Body of pancreas (tissue), 4 donors: ENCODE results near the gene CCR9. TPM values are rescaled to one million over a fixed set of nuclear protein-coding genes. Genes with fewer than 3 reads are reported as not detected.
A peak's percentile ranks its signal among the peaks of the same experiment; 100 is the strongest.

Experiments used
- ATAC-seq: fragments of 150-250 bp; one replicate; pipeline ENCODE4 v1.9.1; 2016
- DNase-seq, 4 donors: peaks; one replicate each; pipeline ENCODE4 v3.0.0-alpha.2; 2019
- H3K27ac ChIP-seq, 4 donors: fragments of 200-600 bp; sonication (generic); 1 replicate in 3 of 4; 2 replicates in 1 of 4; pipeline versions ENCODE4 v1.5.1 to v1.6.1; 2016 to 2019; ENCODE audit warnings: mild to moderate bottlenecking in 1 of 4, mixed read lengths in 1 of 4, moderate library complexity in 1 of 4
- H3K27me3 ChIP-seq, 2 donors: fragments of 200-600 bp; sonication (generic); one replicate each; pipeline ENCODE4 v1.6.0; 2016; ENCODE audit warnings: mild to moderate bottlenecking in 1 of 2
- H3K36me3 ChIP-seq, 2 donors: fragments of 200-600 bp; sonication (generic); replicated peaks in 1 of 2; 2 replicates each; pipeline ENCODE4 v1.5.1; 2016; ENCODE audit warnings: low read depth in 2 of 2; ENCODE audit not compliant: insufficient read depth in 1 of 2
- H3K4me1 ChIP-seq: fragments of 200-600 bp; sonication (generic); one replicate; pipeline ENCODE4 v1.6.0; 2016
- H3K4me3 ChIP-seq, 2 donors: fragments of 200-600 bp; sonication (generic); 1 replicate in 1 of 2; 2 replicates in 1 of 2; pipeline ENCODE4 v1.5.1; 2016 to 2019
- H3K9me3 ChIP-seq, 3 donors: fragments of 200-600 bp; sonication (generic); 1 replicate in 2 of 3; 2 replicates in 1 of 3; pipeline ENCODE4 v1.5.1; 2016
- CTCF ChIP-seq, 7 experiments: fragments of 450-650 bp in 4 of 7; fragments of 200-600 bp in 3 of 7; sonication (generic) in 3 of 7; IDR thresholded peaks; one replicate each; pipeline ENCODE4 v1.5.1; 2016 to 2019; ENCODE audit warnings: antibody characterized with exemption in 7 of 7
- POLR2A ChIP-seq, 3 donors: fragments of 450-650 bp; IDR thresholded peaks; one replicate each; pipeline ENCODE4 v1.6.1; 2016; ENCODE audit warnings: antibody characterized with exemption in 3 of 3, mild to moderate bottlenecking in 2 of 3
- WGBS, 2 donors: methylation state at CpG; one replicate each; pipeline ENCODE4 v1.1.5; 2017; 5-methylcytosine and 5-hydroxymethylcytosine counted together
- intact Hi-C: fragments of 100-400 bp; cut with DNase I; formaldehyde crosslinking; loops from one replicate; pipeline ENCODE4 v1.15.1; 2023
- small RNA-seq: library from RNA; depleted of rRNA; stranded (forward); fragments of <200 nt; gene quantifications from one replicate; pipeline ENCODE3, GENCODE V24; 2016
- total RNA-seq, 2 donors: library from RNA; depleted of rRNA; stranded (reverse); fragments of >200 nt; gene quantifications; one replicate each; pipeline ENCODE4 v1.1.0, GENCODE V29; 2016

CCR9 gene
- total RNA-seq, 2 donors from 2014 or later: not detected

GRCh38 chr3:45950686-45951600 is 64.6 kb downstream of the CCR9 start:
- intact Hi-C loops: no loop called here
- ATAC-seq: no peak
- no peak for TF ChIP-seq CTCF (IDR thresholded peaks at IDR 0.05)
- TF ChIP-seq POLR2A (IDR thresholded peaks at IDR 0.05): no peak

GRCh38 chr3:45951946-45952345 is 65.6 kb downstream of the CCR9 start:
- 81 to 86% methylated on average over 6 of the region's 6 CpGs for WGBS, 2 donors
- ATAC-seq (no peak), DNase-seq (no peak)
- intact Hi-C loops: no loop called here
- TF ChIP-seq POLR2A (IDR thresholded peaks at IDR 0.05) (no peak), CTCF (IDR thresholded peaks at IDR 0.05) (no peak)
- Histone ChIP-seq H3K9me3 (no peaks in the 10 kb centered on the region), H3K27me3 (no peaks in the 10 kb centered on the region), H3K36me3 (peaks cover 8 to 44% of the 10 kb centered on the region in 2 donors), H3K27ac (no peak overlapping the region), H3K4me3 (no peak overlapping the region), H3K4me1 (no peaks in the 10 kb centered on the region)

More at GRCh38 chr3:45950686-45951600, 64.6 kb downstream of the CCR9 start:
- no peaks in the 10 kb centered on the region for H3K27me3 ChIP-seq
- no peaks in the 10 kb centered on the region for H3K4me1 ChIP-seq
- WGBS, 2 donors: 84 to 92% methylated on average over 6 of the region's 6 CpGs
- no peak overlapping the region for H3K4me3 ChIP-seq
- DNase-seq: peak in 1 of 4 donors; percentile 27
- no peak overlapping the region for H3K27ac ChIP-seq
- H3K36me3 ChIP-seq: peaks cover 8 to 51% of the 10 kb centered on the region in 2 donors
- no peaks in the 10 kb centered on the region for H3K9me3 ChIP-seq

- Histone ChIP-seq H3K9me3 (no peaks in the 10 kb centered on the region), H3K4me1 (no peaks in the 10 kb centered on the region), H3K27ac (no peak overlapping the region), H3K27me3 (no peaks in the 10 kb centered on the region), H3K4me3 (no peak overlapping the region), H3K36me3 (peaks cover 8 to 42% of the 10 kb centered on the region in 2 donors)
- 77 to 95% methylated on average over 4 of the region's 4 CpGs for WGBS, 2 donors
- no peak for DNase-seq
- TF ChIP-seq CTCF (IDR thresholded peaks at IDR 0.05) (no peak), POLR2A (IDR thresholded peaks at IDR 0.05) (no peak)
- intact Hi-C loops: no loop called here
- ATAC-seq: no peak
Observed at GRCh38 chr3:45952456-45952855, 66.1 kb downstream of the CCR9 start.

Small RNA genes lying within 50 kb of the gene (small RNA-seq; reads per million reads assigned to genes)
- gene RF00019: not detected

Other genes with a start within 250 kb of the CCR9 start
- gene SACM1L, start 197.1 kb upstream of the CCR9 start, total RNA-seq: 10 to 100 TPM; 25.1 to 49.5 TPM
- gene SLC6A20, start 90.0 kb upstream of the CCR9 start, total RNA-seq: 1 to 10 TPM; 4.7 to 5.3 TPM
- gene LZTFL1, start 44.4 kb upstream of the CCR9 start, total RNA-seq: 10 to 100 TPM; 12.5 to 14.5 TPM
- 1 to 10 TPM in 1 of 2 donors, not detected in 1; 2.9 TPM for gene CXCR6, start 56.9 kb downstream of the CCR9 start, total RNA-seq
- gene FYCO1, start 109.3 kb downstream of the CCR9 start, total RNA-seq: 10 to 100 TPM; 20.0 to 25.4 TPM
- gene XCR1, start 140.9 kb downstream of the CCR9 start, total RNA-seq: not detected